NCI-H510A treated with DMSO at 0.1 percent for 48 hours (cell line): ENCODE measurements around the gene ATP6V0D1.
"Not testable (repeated sequence)": the region's sequence is repeated elsewhere in the genome, so short reads cannot be mapped to it uniquely, and the experiment has no call there.

Source experiments
- DNase-seq: peaks from one replicate; lab custom pipeline; 2025; lab: John Stamatoyannopoulos, UW

Gene ATP6V0D1

DNA sequence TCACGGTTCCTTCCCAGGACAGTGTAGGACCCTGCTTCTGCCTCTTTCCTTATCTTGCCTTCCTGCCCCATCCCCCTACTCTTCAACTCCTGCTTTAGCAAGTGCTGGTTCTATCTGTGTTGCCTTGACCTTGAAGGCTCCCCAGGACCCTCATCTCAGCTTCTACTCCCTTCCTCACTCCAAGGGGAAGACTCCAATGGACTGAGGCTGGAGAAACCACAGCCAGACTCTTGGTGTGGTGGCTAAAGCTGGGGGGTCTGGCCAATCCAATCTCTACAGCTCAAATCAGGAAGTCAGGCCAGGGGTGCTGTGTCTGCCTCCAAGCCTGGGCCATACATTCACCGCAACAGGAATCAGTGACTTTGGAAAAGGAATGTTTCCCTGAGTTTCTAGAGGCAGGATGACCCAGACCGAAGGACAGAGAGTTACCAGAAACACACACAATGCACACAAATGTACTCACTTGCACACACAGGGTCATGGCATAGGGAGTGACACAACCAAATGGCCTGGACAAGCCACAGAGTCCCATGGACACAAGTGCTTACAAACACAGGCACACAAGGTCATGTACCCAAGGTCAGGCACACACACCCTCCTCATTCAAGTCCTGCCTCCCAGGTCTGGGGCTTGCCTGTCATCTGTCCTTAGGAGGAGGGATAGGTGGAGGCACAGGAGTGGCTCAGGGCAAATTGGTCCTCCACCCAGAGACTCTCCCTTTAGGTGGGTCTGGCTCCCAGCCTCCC is 51.7 kb downstream of the ATP6V0D1 start:
- no peak for DNase-seq

DNA sequence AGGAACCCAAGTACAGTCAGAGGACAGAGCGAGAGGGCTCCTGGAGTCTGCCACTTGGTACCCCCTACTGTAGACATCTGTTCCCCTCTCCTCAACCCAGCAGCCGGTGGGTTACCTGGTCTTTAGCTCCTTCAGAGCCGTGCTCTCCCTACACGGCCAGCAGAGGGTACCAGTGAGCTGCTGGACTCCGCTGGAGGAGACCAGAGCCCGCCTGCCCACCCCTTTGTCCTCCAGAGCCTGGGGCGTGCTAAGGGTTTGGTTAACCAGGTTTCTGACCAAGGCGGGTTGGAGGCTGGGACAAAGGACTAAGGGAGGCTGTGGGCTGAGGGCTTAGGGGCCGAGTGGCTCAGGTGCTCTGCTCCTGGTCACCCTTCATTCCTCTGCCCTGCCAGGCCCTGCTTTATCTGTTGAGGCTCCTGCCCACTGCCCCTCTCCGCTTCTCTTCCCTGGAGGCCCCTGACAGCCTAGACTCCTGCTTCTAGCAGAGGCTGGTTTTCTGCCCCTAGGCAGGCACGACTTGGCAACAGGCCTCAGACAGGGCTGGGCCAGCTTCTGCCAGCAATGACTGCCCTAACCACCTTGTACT is 52.7 kb downstream of the ATP6V0D1 start:
- peak; percentile 48 for DNase-seq

DNA sequence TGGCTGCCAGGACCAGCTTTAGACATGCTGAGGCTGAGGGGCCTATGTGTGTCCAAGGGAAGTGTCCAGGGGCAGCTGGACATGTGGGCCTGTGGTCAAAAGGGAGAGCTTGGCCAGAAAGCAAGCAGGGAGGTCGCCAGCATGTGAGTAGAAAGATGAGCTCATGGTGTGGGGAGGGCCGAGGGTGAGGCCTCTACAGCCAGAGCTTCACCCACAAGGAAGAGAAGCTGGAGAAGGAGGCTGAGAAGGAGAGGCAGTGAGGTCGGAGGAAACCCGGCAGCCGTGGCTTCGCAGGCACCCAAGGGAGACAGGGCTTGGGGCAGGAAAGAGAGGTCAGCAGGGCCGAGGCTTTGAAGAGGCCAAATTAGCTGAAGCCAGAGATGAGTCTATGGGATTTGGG is 54.0 kb downstream of the ATP6V0D1 start:
- no peak for DNase-seq

DNA sequence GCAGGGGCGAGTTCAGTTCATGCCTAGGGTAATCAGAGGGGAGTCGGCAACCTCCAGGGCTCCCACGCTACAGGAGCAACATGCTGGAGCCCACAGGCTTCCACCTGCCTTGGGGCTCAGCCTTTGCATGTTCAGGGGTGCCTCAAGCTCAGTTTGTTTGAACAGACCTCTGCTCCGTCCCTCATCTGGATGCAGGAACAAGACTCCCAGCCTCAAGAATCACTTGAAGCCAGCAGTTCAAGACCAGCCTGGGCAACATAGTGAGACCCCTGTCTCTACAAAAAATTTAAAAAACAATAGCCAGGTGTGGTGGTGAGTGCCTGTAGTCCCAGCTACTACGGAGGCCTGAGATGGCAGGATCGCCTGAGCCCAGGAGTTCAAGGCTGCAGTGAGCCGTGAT is 54.9 kb downstream of the ATP6V0D1 start:
- no peak for DNase-seq

DNA sequence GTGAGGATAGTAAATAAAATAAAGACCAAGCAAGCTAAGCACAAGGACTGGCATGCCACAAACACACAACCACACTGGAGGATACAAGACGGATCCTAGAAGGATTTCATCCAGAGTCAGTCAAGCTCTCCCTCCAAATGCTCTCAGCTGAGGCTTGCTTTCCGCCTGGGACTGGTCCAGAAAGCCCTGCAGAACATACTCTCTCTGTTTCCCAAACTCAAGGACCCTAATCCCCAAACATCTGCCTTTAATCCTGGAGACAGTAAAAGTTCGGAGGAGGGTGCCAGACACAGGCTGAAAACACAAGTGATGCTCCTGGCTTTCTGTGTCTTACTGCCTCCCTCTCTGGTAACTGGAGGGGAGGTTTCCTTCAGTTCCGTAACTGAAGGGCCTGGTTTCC is 55.4 kb downstream of the ATP6V0D1 start:
- no peak for DNase-seq

DNA sequence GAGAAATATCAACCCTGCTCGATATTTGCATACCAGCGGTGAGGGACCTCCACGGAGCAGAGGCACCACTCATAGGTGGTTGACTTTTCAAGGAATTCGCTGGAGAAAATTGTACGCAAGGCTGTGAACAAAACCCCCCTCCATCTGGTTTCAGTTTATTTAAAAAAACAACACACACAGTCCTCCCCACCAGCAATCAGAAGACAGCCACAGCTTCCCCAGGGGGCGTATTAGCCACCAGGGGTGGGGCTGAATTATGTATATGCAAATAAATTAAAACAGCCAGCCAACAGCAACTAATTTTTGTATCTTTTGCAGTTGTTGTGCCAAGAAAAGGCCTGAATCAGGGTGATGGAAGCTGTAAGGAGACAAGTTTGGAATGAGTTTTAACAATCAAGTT is 55.9 kb downstream of the ATP6V0D1 start:
- no peak for DNase-seq

- DNase-seq: no peak
These were observed 56.7 kb downstream of the ATP6V0D1 start for GRCh38 chr16:67424261-67424615.

- no peak for DNase-seq
These were observed 57.2 kb downstream of the ATP6V0D1 start for GRCh38 chr16:67423611-67424260.

DNA sequence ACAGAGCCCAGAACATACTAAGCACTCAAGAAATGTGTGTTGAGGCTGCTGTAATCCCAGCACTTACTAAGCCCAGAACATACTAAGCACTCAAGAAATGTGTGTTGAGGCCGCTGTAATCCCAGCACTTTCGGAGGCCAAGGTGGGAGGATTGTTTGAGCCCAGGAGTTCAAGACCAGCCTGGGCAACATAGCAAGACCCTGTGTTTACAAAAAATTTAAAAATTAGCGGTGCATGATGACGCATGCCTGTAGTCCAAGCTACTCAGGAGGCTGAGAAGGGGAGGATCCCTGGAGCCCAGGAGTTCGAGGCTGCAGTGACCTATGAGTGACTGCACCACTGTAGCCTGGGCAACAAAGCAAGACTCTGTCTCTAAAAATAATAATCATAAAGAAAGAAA is 57.9 kb downstream of the ATP6V0D1 start:
- DNase-seq: no peak

DNA sequence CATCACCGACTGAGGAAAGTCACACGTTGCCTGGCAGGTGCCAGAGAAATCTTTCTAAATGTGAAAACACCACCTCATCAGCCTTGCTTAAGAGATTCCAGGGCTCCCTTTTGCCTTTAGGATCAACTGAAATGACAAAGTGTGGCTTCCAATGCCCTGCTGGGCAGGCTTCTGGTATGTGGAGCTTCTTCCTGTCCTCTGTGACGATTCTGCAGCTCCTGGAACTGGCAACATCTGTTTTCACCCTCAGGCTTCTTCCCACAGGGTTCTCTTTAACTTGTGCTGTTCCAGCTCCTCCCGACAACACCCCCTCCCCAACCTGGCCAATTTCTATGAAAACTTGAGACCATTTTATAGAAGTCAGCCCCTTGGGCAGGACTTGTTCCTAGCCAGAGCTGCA is 59.9 kb downstream of the ATP6V0D1 start:
- DNase-seq: no peak

DNA sequence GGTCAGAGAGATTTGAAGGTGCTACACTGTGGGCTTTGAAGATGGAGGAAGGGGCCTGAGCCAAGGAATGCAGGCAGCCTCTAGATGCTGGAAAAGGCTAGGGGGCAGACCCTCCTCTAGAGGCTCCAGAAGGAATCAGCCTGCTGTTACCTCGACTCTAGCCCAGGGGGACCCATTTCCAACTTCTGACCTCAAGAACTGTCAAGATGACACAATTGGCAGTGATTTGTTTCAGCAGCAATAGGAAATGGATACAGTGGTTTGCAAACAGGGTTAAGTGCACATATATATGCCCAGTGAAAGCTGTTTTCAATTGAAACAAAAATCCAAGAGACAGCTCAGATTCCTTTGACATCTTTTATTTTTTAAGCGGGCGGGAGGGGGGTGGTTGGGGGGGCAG is 61.0 kb downstream of the ATP6V0D1 start:
- DNase-seq: no peak

DNA sequence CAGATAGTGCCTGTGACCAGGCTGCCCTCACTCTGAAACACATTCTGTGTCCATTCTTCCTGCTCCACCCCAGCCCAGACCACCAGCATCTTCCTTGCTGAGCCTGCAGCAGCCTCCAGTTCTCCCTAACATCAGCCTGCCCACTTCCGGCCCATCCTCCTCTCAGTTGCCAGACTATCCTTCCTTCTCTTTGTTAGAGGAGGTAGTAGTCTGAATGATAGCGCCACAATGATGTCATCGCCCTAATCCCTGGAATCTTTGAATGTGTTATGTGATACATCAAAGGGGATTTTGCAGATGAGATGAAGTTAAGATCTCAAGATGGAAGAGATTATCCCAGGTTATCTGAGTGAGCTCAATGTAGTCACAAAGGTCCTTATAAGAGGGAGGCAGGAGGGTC is 61.5 kb downstream of the ATP6V0D1 start:
- DNase-seq: no peak

- DNase-seq: no peak
These were observed 63.5 kb downstream of the ATP6V0D1 start for GRCh38 chr16:67417333-67418061.

- DNase-seq: peak; percentile 39
These were observed 64.8 kb downstream of the ATP6V0D1 start, which contains the start of gene ZDHHC1 for GRCh38 chr16:67415872-67416793. TSS of gene ZDHHC1 (minus strand) at chr16:67416477. CDS start at chr16:67407775, 8,702 bp downstream.

GRCh38 chr16:67415421-67415820 is 65.5 kb downstream of the ATP6V0D1 start:
- not testable (repeated sequence) for DNase-seq

GRCh38 chr16:67413978-67414911 is 66.7 kb downstream of the ATP6V0D1 start:
- DNase-seq: no peak

- no peak for DNase-seq
These were observed 68.7 kb downstream of the ATP6V0D1 start for GRCh38 chr16:67412294-67412693.

DNA sequence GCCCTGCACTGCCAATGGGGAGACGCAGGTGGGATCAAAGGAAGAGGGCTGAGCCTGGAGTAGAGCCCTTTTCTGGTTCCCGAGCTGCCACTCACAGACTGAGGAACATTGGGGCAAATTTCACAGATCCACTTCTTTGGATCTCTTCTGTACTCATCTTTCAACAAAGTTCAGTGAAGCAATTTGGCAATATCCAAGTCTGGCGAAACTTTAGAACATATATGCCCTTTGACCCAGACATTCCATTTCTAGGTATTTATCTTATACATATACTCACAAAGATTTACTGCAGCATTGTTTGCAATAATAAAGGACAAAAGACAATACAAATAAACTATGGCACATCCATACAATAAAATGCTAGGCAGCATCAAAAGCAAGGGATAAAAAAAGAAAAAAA is 69.6 kb downstream of the ATP6V0D1 start:
- DNase-seq: no peak

GRCh38 chr16:67409631-67410030 is 71.3 kb downstream of the ATP6V0D1 start:
- DNase-seq: no peak

- no peak for DNase-seq
These were observed 73.0 kb downstream of the ATP6V0D1 start for GRCh38 chr16:67407788-67408452.
